Stomach (tissue), 4 donors: ENCODE results near the gene PITPNC1.
"Not testable (repeated sequence)": the region's sequence is repeated elsewhere in the genome, so short reads cannot be mapped to it uniquely, and the experiment has no call there.

Experiments
- EP300 ChIP-seq: sonication (generic); formaldehyde crosslinking; IDR thresholded peaks from one replicate; pipeline ENCODE4 v1.6.1; 2017; ENCODE audit warnings: antibody characterized with exemption
- POLR2A ChIP-seq, 4 donors: fragments of 450-650 bp; IDR thresholded peaks; one replicate each; pipeline ENCODE4 v1.6.1; 2016; ENCODE audit warnings: antibody characterized with exemption in 4 of 4, control low read depth in 2 of 4, mild to moderate bottlenecking in 1 of 4, moderate library complexity in 1 of 4
- POLR2AphosphoS5 ChIP-seq, 3 donors: sonication (generic); formaldehyde crosslinking; IDR thresholded peaks; one replicate each; pipeline ENCODE4 v1.6.1; 2016; ENCODE audit warnings: antibody characterized with exemption in 3 of 3
- TF ChIP-seq, protein P1 (sequence below), 7 experiments: fragments of 450-650 bp in 4 of 7; fragments of 200-600 bp in 3 of 7; sonication (generic) in 3 of 7; IDR thresholded peaks; one replicate each; pipeline ENCODE4 v1.5.1; 2016 to 2019; ENCODE audit warnings: antibody characterized with exemption in 7 of 7, control low read depth in 2 of 7, mild to moderate bottlenecking in 1 of 7

DNA sequence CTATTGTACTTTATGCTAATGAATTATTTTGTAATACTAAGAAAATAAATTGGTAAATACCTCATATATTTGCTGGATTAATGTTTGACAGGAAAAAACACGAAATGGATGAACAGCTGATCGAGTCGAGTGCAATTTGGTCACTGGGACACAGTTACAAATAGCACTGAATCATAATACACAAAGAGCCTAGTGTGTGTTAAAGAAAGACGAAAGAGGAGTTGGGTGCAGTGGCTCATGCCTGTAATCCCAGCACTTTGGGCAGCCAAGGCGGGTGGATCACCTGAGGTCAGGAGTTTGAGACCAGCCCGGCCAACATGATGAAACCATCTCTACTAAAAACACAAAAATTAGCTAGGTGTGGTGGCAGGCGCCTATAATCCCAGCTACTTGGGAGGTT, 38.7 kb upstream of the PITPNC1 start:
- not testable (repeated sequence) for TF ChIP-seq POLR2AphosphoS5 (IDR thresholded peaks at IDR 0.05); EP300; POLR2A (IDR thresholded peaks at IDR 0.05)
- TF ChIP-seq, protein P1, sequence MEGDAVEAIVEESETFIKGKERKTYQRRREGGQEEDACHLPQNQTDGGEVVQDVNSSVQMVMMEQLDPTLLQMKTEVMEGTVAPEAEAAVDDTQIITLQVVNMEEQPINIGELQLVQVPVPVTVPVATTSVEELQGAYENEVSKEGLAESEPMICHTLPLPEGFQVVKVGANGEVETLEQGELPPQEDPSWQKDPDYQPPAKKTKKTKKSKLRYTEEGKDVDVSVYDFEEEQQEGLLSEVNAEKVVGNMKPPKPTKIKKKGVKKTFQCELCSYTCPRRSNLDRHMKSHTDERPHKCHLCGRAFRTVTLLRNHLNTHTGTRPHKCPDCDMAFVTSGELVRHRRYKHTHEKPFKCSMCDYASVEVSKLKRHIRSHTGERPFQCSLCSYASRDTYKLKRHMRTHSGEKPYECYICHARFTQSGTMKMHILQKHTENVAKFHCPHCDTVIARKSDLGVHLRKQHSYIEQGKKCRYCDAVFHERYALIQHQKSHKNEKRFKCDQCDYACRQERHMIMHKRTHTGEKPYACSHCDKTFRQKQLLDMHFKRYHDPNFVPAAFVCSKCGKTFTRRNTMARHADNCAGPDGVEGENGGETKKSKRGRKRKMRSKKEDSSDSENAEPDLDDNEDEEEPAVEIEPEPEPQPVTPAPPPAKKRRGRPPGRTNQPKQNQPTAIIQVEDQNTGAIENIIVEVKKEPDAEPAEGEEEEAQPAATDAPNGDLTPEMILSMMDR (IDR thresholded peaks at IDR 0.05) = not testable (repeated sequence)
